Endothelial cell of umbilical vein (primary cell): ENCODE measurements around the gene NEO1. TPM values are rescaled to one million over a fixed set of nuclear protein-coding genes. Genes with fewer than 3 reads are reported as not detected.
A peak's percentile ranks its signal among the peaks of the same experiment; 100 is the strongest.

Experiments used
- BruUV-seq: library from RNA; stranded (reverse); fragments of 400-500 nt; replicated peaks from 2 replicates; lab custom pipeline; 2021; lab: Mats Ljungman, UMichigan
- CTCF ChIA-PET: fragments of 300-600, 350-600 bp; sonication (Branson Sonifier 250); formaldehyde crosslinking; loops from one replicate; lab custom pipeline; 2021; ENCODE audit warnings: antibody characterized with exemption, inconsistent platforms; lab: Charles Lee
- POLR2A ChIA-PET: fragments of 300-600, 350-600 bp; sonication (Branson Sonifier 250); formaldehyde crosslinking; loops from one replicate; lab custom pipeline; 2021; ENCODE audit warnings: antibody characterized with exemption, inconsistent platforms; lab: Charles Lee
- DNase-seq: peaks from one replicate; pipeline ENCODE4 v3.0.0-alpha.2; 2011; ENCODE audit warnings: low read depth, low spot score
- FAIRE-seq: peaks from 2 replicates; lab custom pipeline; 2011; peaks lifted over from hg19 to GRCh38; lab: Jason Lieb, UNC
- H2AFZ ChIP-seq: 2 replicates; pipeline ENCODE4 v1.6.0; 2012; ENCODE audit warnings: low read depth, low read length, control low read depth, inconsistent platforms
- H3K27ac ChIP-seq: 2 replicates; pipeline ENCODE4 v1.5.1; 2011; ENCODE audit warnings: low read depth, mild to moderate bottlenecking, control low read depth, low read length, moderate library complexity; ENCODE audit not compliant: insufficient read depth
- H3K27me3 ChIP-seq, 2 experiments: 2 replicates each; pipeline versions ENCODE4 v1.6.0 to v1.6.1; 2011; ENCODE audit warnings: low read length in 2 of 2, mixed read lengths in 1 of 2; ENCODE audit not compliant: control insufficient read depth in 2 of 2, insufficient read depth in 2 of 2
- H3K36me3 ChIP-seq, 2 experiments: 2 replicates in 1 of 2; 3 replicates in 1 of 2; pipeline ENCODE4 v1.5.1; 2011; ENCODE audit warnings: low read length in 2 of 2, mild to moderate bottlenecking in 1 of 2, moderate library complexity in 1 of 2; ENCODE audit not compliant: control insufficient read depth in 2 of 2, insufficient read depth in 2 of 2; ENCODE audit errors: extremely low read depth in 1 of 2
- H3K4me1 ChIP-seq: 3 replicates; pipeline ENCODE4 v1.5.1; 2011; ENCODE audit warnings: mild to moderate bottlenecking, low read length; ENCODE audit not compliant: control insufficient read depth, insufficient read depth; ENCODE audit errors: extremely low read depth
- H3K4me2 ChIP-seq: 2 replicates; pipeline ENCODE4 v1.6.1; 2011; ENCODE audit warnings: low read length, control low read depth, mixed read lengths; ENCODE audit not compliant: insufficient read depth
- H3K4me3 ChIP-seq, 3 experiments: fragments of 200-600 bp in 1 of 3; sonication (generic), shearing (Covaris generic) in 1 of 3; replicated peaks in 1 of 3; 2 replicates each; pipeline ENCODE4 v1.5.1; 2011 to 2016; ENCODE audit warnings: control low read depth in 3 of 3, low read length in 3 of 3, mild to moderate bottlenecking in 2 of 3, inconsistent platforms in 1 of 3, low read depth in 1 of 3, moderate library complexity in 1 of 3; ENCODE audit not compliant: insufficient read depth in 1 of 3
- H3K79me2 ChIP-seq: 2 replicates; pipeline ENCODE4 v1.6.0; 2012; ENCODE audit warnings: low read length, inconsistent platforms; ENCODE audit not compliant: control insufficient read depth, insufficient read depth
- H3K9ac ChIP-seq: replicated peaks from 2 replicates; pipeline ENCODE3; 2011; ENCODE audit warnings: low read length, control low read depth; ENCODE audit not compliant: insufficient read depth; ENCODE audit errors: extremely low read depth
- H3K9me1 ChIP-seq: replicated peaks from 3 replicates; pipeline ENCODE4 v1.6.0; 2011; ENCODE audit warnings: mild to moderate bottlenecking, low read length; ENCODE audit not compliant: control insufficient read depth, insufficient read depth; ENCODE audit errors: extremely low read depth
- H3K9me3 ChIP-seq: replicated peaks from 2 replicates; pipeline ENCODE4 v1.5.1; 2012; ENCODE audit warnings: low read length, inconsistent platforms; ENCODE audit not compliant: control insufficient read depth, insufficient read depth
- H4K20me1 ChIP-seq: replicated peaks from 2 replicates; pipeline ENCODE3; 2011; ENCODE audit warnings: mild to moderate bottlenecking, low read length; ENCODE audit not compliant: control insufficient read depth, insufficient read depth; ENCODE audit errors: extremely low read depth
- EZH2 ChIP-seq: IDR thresholded peaks from 2 replicates; pipeline ENCODE4 v1.6.1; 2012; ENCODE audit warnings: borderline replicate concordance, low read depth, mild to moderate bottlenecking, moderate library complexity, low read length, inconsistent platforms; ENCODE audit not compliant: severe bottlenecking
- GATA2 ChIP-seq: IDR thresholded peaks from 2 replicates; pipeline ENCODE4 v1.7.0; 2011; ENCODE audit warnings: low read depth, mild to moderate bottlenecking, moderate library complexity, mixed read lengths, low read length; ENCODE audit not compliant: insufficient read length, insufficient read depth
- JUN ChIP-seq: IDR thresholded peaks from 2 replicates; pipeline ENCODE4 v1.6.1; 2011; ENCODE audit warnings: borderline replicate concordance, low read depth; ENCODE audit not compliant: insufficient read length, insufficient read depth
- MYC ChIP-seq: IDR thresholded peaks from one replicate; pipeline ENCODE4 v1.6.1; 2011; ENCODE audit warnings: mild to moderate bottlenecking, low read depth, low read length
- POLR2A ChIP-seq: IDR thresholded peaks from 2 replicates; pipeline ENCODE4 v1.6.1; 2012; ENCODE audit warnings: low read depth, mild to moderate bottlenecking, control low read depth, low read length
- dilution Hi-C: fragments of 300-500 bp; cut with MboI; formaldehyde crosslinking; loops from one replicate; pipeline ENCODE4 v1.15.0; 2019; ENCODE audit warnings: low sequenced_read_pairs; ENCODE audit not compliant: extremely low pct_ligation_motif_present
- intact Hi-C: fragments of 100-400 bp; cut with micrococcal nuclease; formaldehyde crosslinking; loops from one replicate; pipeline ENCODE4 v1.10.0; 2022
- polyA plus RNA-seq, 4 experiments: library from polyadenylated mRNA; depleted of rRNA in 3 of 4; stranded (reverse) in 3 of 4; unstranded in 1 of 4; fragments of >200 nt; gene quantifications; 2 replicates each; pipeline versions ENCODE4 v1.2.1 to v1.2.3, GENCODE V29; 2011 to 2012; ENCODE audit warnings: missing spikeins in 1 of 4
- total RNA-seq: library from RNA; stranded (reverse); gene quantifications from 2 replicates; pipeline ENCODE4 v1.2.3, GENCODE V29; 2021
- TF ChIP-seq, protein P1 (sequence below), 2 donors: IDR thresholded peaks; 1 replicate in 1 of 2; 2 replicates in 1 of 2; pipeline ENCODE4 v1.5.1; 2011; ENCODE audit warnings: low read length in 2 of 2, mild to moderate bottlenecking in 2 of 2, moderate library complexity in 2 of 2, control low read depth in 1 of 2, inconsistent platforms in 1 of 2, low read depth in 1 of 2; ENCODE audit not compliant: insufficient read depth in 1 of 2; ENCODE audit errors: extremely low read depth in 1 of 2

The NEO1 gene
- total and polyA plus RNA-seq, 2 donors (not counting 3 experiments of a cell fraction or from before 2014, with no cell fraction given): 0.12 to 0.35 TPM

- CTCF ChIA-PET: interaction anchor here (0.6 to 7.9 kb wide), 26 partner anchors 8 to 674 kb away, joined by 3 to 120 read pairs (median 4); no protein-coding TSS in a partner anchor
- dilution Hi-C loops (no loop called here), intact Hi-C loops (loop anchor here (1.0 to 10.0 kb wide), 4 partner anchors 32 to 669 kb away; no protein-coding TSS in a partner anchor)
- POLR2A ChIA-PET: no interaction called here
- peaks cover 2 to 12% of the 10 kb centered on the region in 2 experiments for H3K27me3 ChIP-seq
- no peak overlapping the region for H3K27ac ChIP-seq
- TF ChIP-seq, protein P1, sequence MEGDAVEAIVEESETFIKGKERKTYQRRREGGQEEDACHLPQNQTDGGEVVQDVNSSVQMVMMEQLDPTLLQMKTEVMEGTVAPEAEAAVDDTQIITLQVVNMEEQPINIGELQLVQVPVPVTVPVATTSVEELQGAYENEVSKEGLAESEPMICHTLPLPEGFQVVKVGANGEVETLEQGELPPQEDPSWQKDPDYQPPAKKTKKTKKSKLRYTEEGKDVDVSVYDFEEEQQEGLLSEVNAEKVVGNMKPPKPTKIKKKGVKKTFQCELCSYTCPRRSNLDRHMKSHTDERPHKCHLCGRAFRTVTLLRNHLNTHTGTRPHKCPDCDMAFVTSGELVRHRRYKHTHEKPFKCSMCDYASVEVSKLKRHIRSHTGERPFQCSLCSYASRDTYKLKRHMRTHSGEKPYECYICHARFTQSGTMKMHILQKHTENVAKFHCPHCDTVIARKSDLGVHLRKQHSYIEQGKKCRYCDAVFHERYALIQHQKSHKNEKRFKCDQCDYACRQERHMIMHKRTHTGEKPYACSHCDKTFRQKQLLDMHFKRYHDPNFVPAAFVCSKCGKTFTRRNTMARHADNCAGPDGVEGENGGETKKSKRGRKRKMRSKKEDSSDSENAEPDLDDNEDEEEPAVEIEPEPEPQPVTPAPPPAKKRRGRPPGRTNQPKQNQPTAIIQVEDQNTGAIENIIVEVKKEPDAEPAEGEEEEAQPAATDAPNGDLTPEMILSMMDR (IDR thresholded peaks at IDR 0.05; ENCODE audit: extremely low read depth in 1 of 2, insufficient read depth in 1 of 2, low read depth in 1 of 2, low read length in 2 of 2): peak; percentile 63 to 65
- TF ChIP-seq MYC: no peak
- no peak overlapping the region for H2AFZ ChIP-seq
- no peak overlapping the region for H3K9ac ChIP-seq
- H3K4me3 ChIP-seq: no peak overlapping the region
- no peaks in the 10 kb centered on the region for H4K20me1 ChIP-seq
- H3K9me1 ChIP-seq: no peaks in the 10 kb centered on the region
- FAIRE-seq (peak; percentile 79), DNase-seq (peak; percentile 58)
- H3K4me1 ChIP-seq: no peaks in the 10 kb centered on the region
- no TSS peak for BruUV-seq
- no peaks in the 10 kb centered on the region for H3K9me3 ChIP-seq
- no peaks in the 10 kb centered on the region for H3K79me2 ChIP-seq
- no peak overlapping the region for H3K4me2 ChIP-seq
- H3K36me3 ChIP-seq: no peaks in the 10 kb centered on the region
Observed at GRCh38 chr15:73273181-73274002, 221.1 kb downstream of the NEO1 start.

DNA sequence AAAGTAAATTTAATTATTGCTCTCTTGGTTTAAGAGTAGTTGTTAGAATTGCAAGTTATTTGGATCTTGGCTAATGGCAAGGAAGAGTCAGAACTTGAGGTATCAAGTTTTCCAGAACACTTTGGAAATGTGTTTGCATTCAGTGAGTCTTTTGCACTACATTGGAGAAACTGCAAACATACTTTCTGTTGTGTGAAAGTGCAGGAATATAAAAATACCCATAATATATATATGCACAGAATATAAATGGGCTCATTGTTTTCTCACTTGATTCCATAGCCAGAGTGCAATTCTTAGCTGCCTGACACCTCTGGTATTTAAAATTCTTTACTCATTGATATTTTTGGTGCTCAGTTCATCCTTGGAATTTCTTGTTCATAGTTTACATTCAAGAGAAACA, 223.6 kb downstream of the NEO1 start:
- Histone ChIP-seq H2AFZ (no peak overlapping the region), H3K27me3 (peaks cover 2 to 12% of the 10 kb centered on the region in 2 experiments), H3K4me3 (no peak overlapping the region), H3K36me3 (no peaks in the 10 kb centered on the region), H3K9me1 (no peaks in the 10 kb centered on the region), H4K20me1 (no peaks in the 10 kb centered on the region), H3K4me2 (no peak overlapping the region), H3K9ac (no peak overlapping the region), H3K4me1 (no peaks in the 10 kb centered on the region), H3K27ac (no peak overlapping the region), H3K79me2 (no peaks in the 10 kb centered on the region), H3K9me3 (no peaks in the 10 kb centered on the region)
- TF ChIP-seq POLR2A (no peak), JUN (no peak), EZH2 (no peak), MYC (no peak), GATA2 (no peak)
- TF ChIP-seq, protein P1 (IDR thresholded peaks at IDR 0.05; ENCODE audit: extremely low read depth in 1 of 2, insufficient read depth in 1 of 2, low read depth in 1 of 2, low read length in 2 of 2): no peak
- POLR2A ChIA-PET: no interaction called here
- FAIRE-seq (no peak), DNase-seq (no peak)
- dilution Hi-C loops (no loop called here), intact Hi-C loops (loop anchor here (10.0 kb wide), 1 partner anchor 671 kb away; no protein-coding TSS in a partner anchor)
- CTCF ChIA-PET: interaction anchor here (2.8 to 7.9 kb wide), 3 partner anchors 10 to 554 kb away, joined by 26 to 120 read pairs (median 58); no protein-coding TSS in a partner anchor
- BruUV-seq: no TSS peak
